ENCODE results near the gene MRPL36.

DNA sequence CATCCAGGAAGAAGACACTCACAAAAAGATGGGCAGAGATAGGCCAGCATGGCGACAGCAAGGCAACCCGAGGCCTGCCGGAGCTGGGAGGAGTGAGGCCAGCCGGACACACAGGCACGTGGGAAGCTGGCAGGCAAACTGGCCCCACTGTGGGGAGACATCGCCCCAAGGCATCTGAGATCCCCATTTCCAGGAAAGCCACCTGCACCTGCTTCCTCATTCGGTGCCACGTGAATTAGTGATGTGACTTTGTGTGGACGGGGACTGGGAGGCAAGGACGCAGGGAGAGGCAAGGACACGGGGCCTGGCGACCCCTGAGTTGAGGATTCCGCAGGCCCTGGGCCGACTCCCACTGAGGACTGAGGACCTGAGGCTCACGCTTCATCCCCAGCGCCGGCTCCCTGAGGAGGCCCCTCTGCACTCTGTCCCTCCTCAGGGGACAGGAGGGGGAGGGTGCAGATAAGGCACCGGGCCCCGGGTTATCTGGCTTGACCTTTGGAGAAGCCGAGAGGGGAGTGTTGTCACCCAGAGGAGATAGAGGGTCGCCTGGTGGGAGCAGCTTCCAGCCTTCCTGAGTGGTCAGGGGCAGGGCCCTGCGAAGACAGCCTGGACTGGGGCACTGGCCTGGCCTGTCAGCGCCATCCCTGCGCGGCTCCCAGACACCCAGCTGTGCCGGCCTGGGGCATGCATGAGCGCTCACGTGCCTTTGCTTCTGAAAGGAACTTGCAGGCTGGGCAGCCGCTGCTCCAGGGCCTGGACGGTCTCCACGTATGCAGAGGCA is 41.3 kb upstream of the MRPL36 start:
- TF ChIP-seq, protein P1, sequence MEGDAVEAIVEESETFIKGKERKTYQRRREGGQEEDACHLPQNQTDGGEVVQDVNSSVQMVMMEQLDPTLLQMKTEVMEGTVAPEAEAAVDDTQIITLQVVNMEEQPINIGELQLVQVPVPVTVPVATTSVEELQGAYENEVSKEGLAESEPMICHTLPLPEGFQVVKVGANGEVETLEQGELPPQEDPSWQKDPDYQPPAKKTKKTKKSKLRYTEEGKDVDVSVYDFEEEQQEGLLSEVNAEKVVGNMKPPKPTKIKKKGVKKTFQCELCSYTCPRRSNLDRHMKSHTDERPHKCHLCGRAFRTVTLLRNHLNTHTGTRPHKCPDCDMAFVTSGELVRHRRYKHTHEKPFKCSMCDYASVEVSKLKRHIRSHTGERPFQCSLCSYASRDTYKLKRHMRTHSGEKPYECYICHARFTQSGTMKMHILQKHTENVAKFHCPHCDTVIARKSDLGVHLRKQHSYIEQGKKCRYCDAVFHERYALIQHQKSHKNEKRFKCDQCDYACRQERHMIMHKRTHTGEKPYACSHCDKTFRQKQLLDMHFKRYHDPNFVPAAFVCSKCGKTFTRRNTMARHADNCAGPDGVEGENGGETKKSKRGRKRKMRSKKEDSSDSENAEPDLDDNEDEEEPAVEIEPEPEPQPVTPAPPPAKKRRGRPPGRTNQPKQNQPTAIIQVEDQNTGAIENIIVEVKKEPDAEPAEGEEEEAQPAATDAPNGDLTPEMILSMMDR (IDR thresholded peaks at IDR 0.05; ENCODE audit: low read length): no peak
- no peak for TF ChIP-seq EZH2 (optimal IDR thresholded peaks at IDR 0.05; ENCODE audit: low read depth, low read length)
- no peak for TF ChIP-seq EZH2phosphoT487 (IDR thresholded peaks at IDR 0.05; ENCODE audit: low read length)
